Parathyroid adenoma (tissue), 2 donors: ENCODE measurements around the gene SATL1.

Experiments used
- H2AFZ ChIP-seq: fragments of 300-600 bp; sonication (generic); one replicate; pipeline ENCODE4 v1.7.0; 2017; ENCODE audit warnings: antibody characterized with exemption, mild to moderate bottlenecking
- H3K27ac ChIP-seq: fragments of 300-600 bp; sonication (generic); one replicate; pipeline ENCODE4 v1.7.0; 2017
- H3K27me3 ChIP-seq: fragments of 300-600 bp; sonication (generic); one replicate; pipeline ENCODE4 v1.7.0; 2017; ENCODE audit warnings: low read length; ENCODE audit not compliant: control insufficient read depth, insufficient read depth
- H3K36me3 ChIP-seq: fragments of 300-600 bp; sonication (generic); one replicate; pipeline ENCODE4 v1.7.0; 2017; ENCODE audit warnings: low read length; ENCODE audit not compliant: control insufficient read depth, insufficient read depth
- H3K4me1 ChIP-seq: fragments of 300-600 bp; sonication (generic); one replicate; pipeline ENCODE4 v1.7.0; 2017; ENCODE audit warnings: control low read depth
- H3K4me2 ChIP-seq: fragments of 300-600 bp; sonication (generic); one replicate; pipeline ENCODE4 v1.7.0; 2017; ENCODE audit warnings: low read length
- H3K4me3 ChIP-seq: fragments of 300-600 bp; sonication (generic); one replicate; pipeline ENCODE4 v1.7.0; 2017; ENCODE audit warnings: low read depth, low read length
- H3K79me2 ChIP-seq: fragments of 300-600 bp; sonication (generic); one replicate; pipeline ENCODE4 v1.7.0; 2017; ENCODE audit warnings: control low read depth
- H3K9ac ChIP-seq: fragments of 300-600 bp; sonication (generic); one replicate; pipeline ENCODE4 v1.7.0; 2017; ENCODE audit warnings: mild to moderate bottlenecking
- H3K9me3 ChIP-seq: fragments of 300-600 bp; sonication (generic); one replicate; pipeline ENCODE4 v1.7.0; 2017; ENCODE audit warnings: low read length; ENCODE audit not compliant: control insufficient read depth
- CTCF ChIP-seq: fragments of 300-600 bp; sonication (generic); IDR thresholded peaks from one replicate; pipeline ENCODE4 v1.7.0; 2017; ENCODE audit warnings: antibody characterized with exemption, mild to moderate bottlenecking
- donor health status: primary hyperparathyroidism.

The SATL1 gene

GRCh38 chrX:85051627-85052026 is 192.0 kb downstream of the SATL1 start:
- H3K4me3 ChIP-seq: no peak overlapping the region
- H2AFZ ChIP-seq: no peak overlapping the region
- no peak overlapping the region for H3K4me2 ChIP-seq
- no peak for TF ChIP-seq CTCF
- H3K36me3 ChIP-seq: no peaks in the 10 kb centered on the region
- H3K9me3 ChIP-seq: no peaks in the 10 kb centered on the region
- no peak overlapping the region for H3K9ac ChIP-seq
- no peaks in the 10 kb centered on the region for H3K79me2 ChIP-seq
- H3K4me1 ChIP-seq: no peaks in the 10 kb centered on the region
- H3K27ac ChIP-seq: no peak overlapping the region
- H3K27me3 ChIP-seq: no peaks in the 10 kb centered on the region
